CD14-positive monocyte (primary cell): ENCODE measurements around the gene LSM5. TPM values are rescaled to one million over a fixed set of nuclear protein-coding genes. Genes with fewer than 3 reads are reported as not detected.
"Not testable (repeated sequence)": the region's sequence is repeated elsewhere in the genome, so short reads cannot be mapped to it uniquely, and the experiment has no call there.

Experiments
- DNase-seq, 3 donors: peaks; one replicate each; pipeline ENCODE4 v3.0.0-alpha.2; 2011 to 2022
- H2AFZ ChIP-seq: 2 replicates; pipeline ENCODE4 v1.6.0; 2012; ENCODE audit warnings: mild to moderate bottlenecking, low read depth, low read length, inconsistent platforms; ENCODE audit not compliant: insufficient read depth, poor library complexity, severe bottlenecking
- H3K27ac ChIP-seq, 2 donors: 1 replicate in 1 of 2; 2 replicates in 1 of 2; pipeline ENCODE4 v1.5.1; 2012 to 2013; ENCODE audit warnings: low read length in 2 of 2, control low read depth in 1 of 2, inconsistent platforms in 1 of 2, low read depth in 1 of 2, mild to moderate bottlenecking in 1 of 2
- H3K27me3 ChIP-seq, 2 donors: one replicate each; pipeline versions ENCODE4 v1.6.0 to v1.6.1; 2011 to 2013; ENCODE audit warnings: low read length in 2 of 2; ENCODE audit not compliant: control insufficient read depth in 2 of 2, insufficient read depth in 2 of 2
- H3K36me3 ChIP-seq, 2 donors: replicated peaks in 1 of 2; 1 replicate in 1 of 2; 2 replicates in 1 of 2; pipeline versions ENCODE4 v1.5.1 to v1.6.1; 2012 to 2013; ENCODE audit warnings: low read length in 2 of 2, control low read depth in 1 of 2, inconsistent platforms in 1 of 2, mild to moderate bottlenecking in 1 of 2; ENCODE audit not compliant: insufficient read depth in 2 of 2, control insufficient read depth in 1 of 2
- H3K4me1 ChIP-seq, 2 donors: 1 replicate in 1 of 2; 2 replicates in 1 of 2; pipeline versions ENCODE4 v1.5.1 to v1.6.1; 2012 to 2013; ENCODE audit warnings: low read length in 2 of 2, control low read depth in 1 of 2, inconsistent platforms in 1 of 2, mild to moderate bottlenecking in 1 of 2, moderate library complexity in 1 of 2; ENCODE audit not compliant: insufficient read depth in 2 of 2, control insufficient read depth in 1 of 2
- H3K4me2 ChIP-seq: replicated peaks from 2 replicates; pipeline ENCODE3; 2012; ENCODE audit warnings: low read length, moderate library complexity, mild to moderate bottlenecking; ENCODE audit not compliant: poor library complexity, severe bottlenecking; ENCODE audit errors: extremely low read depth
- H3K4me3 ChIP-seq, 3 experiments: fragments of 200-600 bp in 1 of 3; sonication (generic) in 1 of 3; replicated peaks in 1 of 3; 1 replicate in 2 of 3; 2 replicates in 1 of 3; pipeline ENCODE4 v1.5.1; 2011 to 2013; ENCODE audit warnings: low read length in 3 of 3, mild to moderate bottlenecking in 3 of 3, control low read depth in 2 of 3, low read depth in 2 of 3, inconsistent platforms in 1 of 3, moderate library complexity in 1 of 3
- H3K79me2 ChIP-seq: 2 replicates; pipeline ENCODE4 v1.6.0; 2012; ENCODE audit warnings: mild to moderate bottlenecking, control low read depth, inconsistent platforms, low read length, moderate library complexity; ENCODE audit not compliant: insufficient read depth
- H3K9ac ChIP-seq: 2 replicates; pipeline ENCODE4 v1.6.0; 2017; ENCODE audit warnings: low read length, mild to moderate bottlenecking; ENCODE audit not compliant: insufficient read depth, poor library complexity, severe bottlenecking
- H3K9me3 ChIP-seq, 2 donors: replicated peaks in 1 of 2; 1 replicate in 1 of 2; 2 replicates in 1 of 2; pipeline versions ENCODE4 v1.5.1 to v1.6.1; 2012 to 2013; ENCODE audit warnings: low read length in 2 of 2, control low read depth in 1 of 2; ENCODE audit not compliant: control insufficient read depth in 1 of 2, insufficient read depth in 1 of 2
- H4K20me1 ChIP-seq: 2 replicates; pipeline ENCODE4 v1.6.0; 2012; ENCODE audit warnings: mild to moderate bottlenecking, low read length, control low read depth, moderate library complexity; ENCODE audit not compliant: insufficient read depth
- H3K27ac Mint-ChIP-seq, 7 donors: one replicate each; pipeline ENCODE4 v1.8.0; 2020; ENCODE audit warnings: mild to moderate bottlenecking in 7 of 7, mixed read lengths in 7 of 7, moderate library complexity in 6 of 7, inconsistent platforms in 2 of 7
- H3K27me3 Mint-ChIP-seq, 3 donors: one replicate each; pipeline ENCODE4 v1.8.0; 2021 to 2022; ENCODE audit warnings: low read depth in 3 of 3, mild to moderate bottlenecking in 3 of 3, mixed read lengths in 3 of 3, moderate library complexity in 3 of 3, inconsistent platforms in 1 of 3
- H3K36me3 Mint-ChIP-seq, 2 donors: one replicate each; pipeline ENCODE4 v1.8.0; 2020; ENCODE audit warnings: mixed read lengths in 2 of 2, inconsistent platforms in 1 of 2, mild to moderate bottlenecking in 1 of 2
- H3K4me1 Mint-ChIP-seq: one replicate; pipeline ENCODE4 v1.8.0; 2020; ENCODE audit warnings: mild to moderate bottlenecking, mixed read lengths
- H3K4me3 Mint-ChIP-seq, 2 donors: one replicate each; pipeline ENCODE4 v1.8.0; 2020; ENCODE audit warnings: mild to moderate bottlenecking in 2 of 2, mixed read lengths in 2 of 2, moderate library complexity in 1 of 2
- H3K9me3 Mint-ChIP-seq, 7 donors: one replicate each; pipeline ENCODE4 v1.8.0; 2020 to 2022; ENCODE audit warnings: mixed read lengths in 7 of 7, mild to moderate bottlenecking in 6 of 7, moderate library complexity in 6 of 7, inconsistent platforms in 2 of 7
- WGBS: methylation state at CpG from one replicate; pipeline ENCODE4 v1.1.5; 2013; ENCODE audit warnings: missing lambda C conversion rate; ENCODE audit not compliant: insufficient coverage; 5-methylcytosine and 5-hydroxymethylcytosine counted together
- intact Hi-C, 2 donors: fragments of 100-400 bp; cut with micrococcal nuclease; formaldehyde crosslinking; loops; one replicate each; pipeline versions ENCODE4 v1.15.0 to v1.15.1; 2023
- polyA plus RNA-seq, 3 donors: library from polyadenylated mRNA; depleted of rRNA in 1 of 3; unstranded in 2 of 3; stranded (reverse) in 1 of 3; fragments of 300-500 nt in 2 of 3; fragments of >200 nt in 1 of 3; fragmentation: Illumina TruSeq in 2 of 3; gene quantifications; 1 replicate in 2 of 3; 2 replicates in 1 of 3; pipeline ENCODE4 v1.2.3, GENCODE V29; 2012 to 2021
- TF ChIP-seq, protein P1 (sequence below): fragments of 200-600 bp; IDR thresholded peaks from one replicate; pipeline ENCODE4 v1.8.0; 2022; ENCODE audit warnings: antibody characterized with exemption, mild to moderate bottlenecking

The LSM5 gene
- polyA plus RNA-seq, 3 donors: 16.4 to 81.1 (median 78.2) TPM

DNA sequence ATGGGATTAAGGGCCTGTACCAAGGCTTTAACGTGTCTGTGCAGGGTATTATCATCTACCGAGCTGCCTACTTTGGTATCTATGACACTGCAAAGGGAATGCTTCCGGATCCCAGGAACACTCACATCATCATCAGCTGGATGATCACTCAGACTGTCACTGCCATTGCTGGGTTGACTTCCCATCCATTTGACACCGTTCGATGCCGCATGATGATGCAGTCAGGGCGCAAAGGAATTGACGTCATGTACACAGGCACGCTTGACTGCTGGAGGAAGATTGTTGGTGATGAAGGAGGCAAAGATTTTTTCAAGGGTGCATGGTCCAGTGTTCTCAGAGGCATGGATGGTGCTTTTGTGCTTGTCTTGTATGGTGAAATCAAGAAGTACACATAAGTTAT lies 18.2 kb downstream of the LSM5 start:
- no peaks in the 10 kb centered on the region for H3K36me3 Mint-ChIP-seq
- no peak overlapping the region for H3K4me3 ChIP-seq
- intact Hi-C loops: loop anchor here (10.0 kb wide), 1 partner anchor 727 kb away; no protein-coding TSS in a partner anchor
- H3K27me3 Mint-ChIP-seq: peaks cover 0 to 3% (median 2%) of the 10 kb centered on the region in 3 donors
- 89% methylated on average over 7 of the region's 9 CpGs for WGBS
- no peak overlapping the region for H3K27ac ChIP-seq
- H2AFZ ChIP-seq: no peak overlapping the region
- DNase-seq: no peak
- TF ChIP-seq, protein P1, sequence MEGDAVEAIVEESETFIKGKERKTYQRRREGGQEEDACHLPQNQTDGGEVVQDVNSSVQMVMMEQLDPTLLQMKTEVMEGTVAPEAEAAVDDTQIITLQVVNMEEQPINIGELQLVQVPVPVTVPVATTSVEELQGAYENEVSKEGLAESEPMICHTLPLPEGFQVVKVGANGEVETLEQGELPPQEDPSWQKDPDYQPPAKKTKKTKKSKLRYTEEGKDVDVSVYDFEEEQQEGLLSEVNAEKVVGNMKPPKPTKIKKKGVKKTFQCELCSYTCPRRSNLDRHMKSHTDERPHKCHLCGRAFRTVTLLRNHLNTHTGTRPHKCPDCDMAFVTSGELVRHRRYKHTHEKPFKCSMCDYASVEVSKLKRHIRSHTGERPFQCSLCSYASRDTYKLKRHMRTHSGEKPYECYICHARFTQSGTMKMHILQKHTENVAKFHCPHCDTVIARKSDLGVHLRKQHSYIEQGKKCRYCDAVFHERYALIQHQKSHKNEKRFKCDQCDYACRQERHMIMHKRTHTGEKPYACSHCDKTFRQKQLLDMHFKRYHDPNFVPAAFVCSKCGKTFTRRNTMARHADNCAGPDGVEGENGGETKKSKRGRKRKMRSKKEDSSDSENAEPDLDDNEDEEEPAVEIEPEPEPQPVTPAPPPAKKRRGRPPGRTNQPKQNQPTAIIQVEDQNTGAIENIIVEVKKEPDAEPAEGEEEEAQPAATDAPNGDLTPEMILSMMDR: no peak
- H3K4me3 Mint-ChIP-seq: no peak overlapping the region
- no peaks in the 10 kb centered on the region for H3K79me2 ChIP-seq
- H3K9me3 Mint-ChIP-seq: peaks cover 0 to 1% (median 0%) of the 10 kb centered on the region in 7 donors
- H3K9me3 ChIP-seq: no peaks in the 10 kb centered on the region
- no peaks in the 10 kb centered on the region for H4K20me1 ChIP-seq
- H3K36me3 ChIP-seq: no peaks in the 10 kb centered on the region
- no peak overlapping the region for H3K27ac Mint-ChIP-seq
- no peaks in the 10 kb centered on the region for H3K4me1 ChIP-seq
- no peak overlapping the region for H3K4me2 ChIP-seq
- no peaks in the 10 kb centered on the region for H3K4me1 Mint-ChIP-seq
- H3K9ac ChIP-seq: no peak overlapping the region
- H3K27me3 ChIP-seq: no peaks in the 10 kb centered on the region

DNA sequence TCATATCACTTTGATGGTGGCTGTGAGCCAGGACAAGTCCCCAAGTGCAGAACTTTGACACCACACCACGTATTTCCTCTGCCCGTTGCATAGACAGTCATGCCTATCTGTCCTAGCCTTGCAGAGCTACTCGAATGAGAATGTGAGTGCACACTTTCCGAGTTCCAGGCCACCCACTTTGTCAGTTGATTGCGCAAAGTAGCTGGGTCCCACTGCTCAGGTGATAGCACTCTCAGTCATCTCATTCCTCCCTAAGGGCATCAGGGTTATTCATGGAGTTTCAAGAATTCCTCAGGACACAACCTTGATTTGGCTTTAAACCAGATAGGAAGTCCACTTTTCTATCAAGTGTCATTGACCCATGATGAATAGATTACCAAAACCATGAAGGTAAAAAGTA lies 19.3 kb downstream of the LSM5 start:
- TF ChIP-seq, protein P1: no peak
- Mint-ChIP-seq H3K4me1 (no peaks in the 10 kb centered on the region), H3K4me3 (no peak overlapping the region), H3K9me3 (peaks cover 0 to 1% (median 0%) of the 10 kb centered on the region in 7 donors), H3K36me3 (no peaks in the 10 kb centered on the region), H3K27me3 (peaks cover 0 to 3% (median 2%) of the 10 kb centered on the region in 3 donors), H3K27ac (no peak overlapping the region)
- intact Hi-C loops: loop anchor here (10.0 kb wide), 1 partner anchor 726 kb away; no protein-coding TSS in a partner anchor
- no peak overlapping the region for H3K9ac ChIP-seq
- no peaks in the 10 kb centered on the region for H3K36me3 ChIP-seq
- no peak overlapping the region for H3K27ac ChIP-seq
- H3K79me2 ChIP-seq: no peaks in the 10 kb centered on the region
- no peaks in the 10 kb centered on the region for H3K4me1 ChIP-seq
- H4K20me1 ChIP-seq: no peaks in the 10 kb centered on the region
- H3K4me2 ChIP-seq: no peak overlapping the region
- no peaks in the 10 kb centered on the region for H3K9me3 ChIP-seq
- no peak for DNase-seq
- no peak overlapping the region for H3K4me3 ChIP-seq
- H2AFZ ChIP-seq: no peak overlapping the region
- 87% methylated on average over 5 of the region's 5 CpGs for WGBS
- H3K27me3 ChIP-seq: no peaks in the 10 kb centered on the region

DNA sequence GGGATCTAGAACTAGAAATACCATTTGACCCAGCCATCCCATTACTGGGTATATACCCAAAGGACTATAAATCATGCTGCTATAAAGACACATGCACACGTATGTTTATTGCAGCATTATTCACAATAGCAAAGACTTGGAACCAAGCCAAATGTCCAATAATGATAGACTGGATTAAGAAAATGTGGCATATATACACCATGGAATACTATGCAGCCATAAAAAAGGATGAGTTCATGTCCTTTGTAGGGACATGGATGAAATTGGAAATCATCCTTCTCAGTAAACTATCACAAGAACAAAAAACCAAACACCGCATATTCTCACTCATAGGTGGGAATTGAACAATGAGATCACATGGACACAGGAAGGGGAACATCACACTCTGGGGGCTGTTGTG lies 20.2 kb downstream of the LSM5 start:
- not testable (repeated sequence) for H4K20me1 ChIP-seq, H3K4me2 ChIP-seq, H3K27me3 Mint-ChIP-seq, H3K4me3 ChIP-seq, H3K27me3 ChIP-seq, H3K36me3 Mint-ChIP-seq, H3K4me1 ChIP-seq, H3K79me2 ChIP-seq, H3K36me3 ChIP-seq, H3K27ac Mint-ChIP-seq, H3K4me1 Mint-ChIP-seq, H2AFZ ChIP-seq, H3K9ac ChIP-seq, DNase-seq, H3K9me3 ChIP-seq, H3K9me3 Mint-ChIP-seq, H3K27ac ChIP-seq, H3K4me3 Mint-ChIP-seq
- no CpG with 5 or more reads among the region's 2 CpGs for WGBS
- intact Hi-C loops: loop anchor here (10.0 kb wide), 1 partner anchor 725 kb away; no protein-coding TSS in a partner anchor
